CD4-positive, alpha-beta T cell treated with Interleukin-10 for 1 hour (primary cell): Measurements from ENCODE around the gene PROM1.

Source experiments
- DNase-seq: peaks from one replicate; pipeline ENCODE4 v3.0.0-alpha.2; 2020

The PROM1 gene

GRCh38 chr4:16109256-16109655 is 25.4 kb upstream of the PROM1 start:
- no peak for DNase-seq

- no peak for DNase-seq
These were observed 23.1 kb upstream of the PROM1 start for GRCh38 chr4:16106956-16107355.

DNA sequence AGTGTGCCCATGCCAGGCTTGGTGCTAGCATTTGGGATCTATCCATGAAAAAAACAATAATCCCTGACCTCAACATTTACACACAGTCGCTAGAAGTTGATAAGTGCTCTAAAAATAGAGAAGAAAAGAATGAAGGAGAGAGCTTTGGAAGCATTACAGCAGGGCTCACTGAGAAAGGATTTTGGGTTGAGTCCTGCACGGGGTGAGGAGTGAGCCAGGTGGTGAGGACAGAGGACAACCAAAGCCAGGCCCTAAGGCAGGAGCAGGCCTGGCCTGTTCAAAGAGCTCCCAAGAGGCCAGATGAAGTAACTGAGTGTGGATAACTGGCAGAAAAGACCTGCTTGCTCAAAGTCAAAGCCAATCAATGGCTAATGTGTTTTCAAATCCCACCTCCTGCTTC is 20.7 kb upstream of the PROM1 start:
- DNase-seq, result no peak

DNA sequence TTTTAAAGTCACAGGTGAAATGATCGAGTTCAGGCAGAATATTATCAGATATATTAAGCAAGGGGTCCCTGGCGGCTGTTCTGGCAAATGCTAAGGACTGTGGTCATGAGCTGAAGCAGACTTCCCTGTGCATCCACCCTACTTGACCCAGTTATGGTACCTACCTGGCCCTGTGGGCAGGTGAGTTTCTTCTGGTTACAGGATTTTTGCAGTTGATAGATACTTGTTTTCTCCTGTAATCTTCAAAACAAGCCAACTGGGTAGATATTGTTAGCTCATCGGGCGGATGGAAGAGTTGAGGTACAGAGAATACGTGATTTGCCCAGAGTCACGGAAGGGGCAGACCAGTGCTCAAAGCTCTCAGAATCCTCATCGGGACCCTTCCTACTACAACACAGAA is 18.5 kb upstream of the PROM1 start:
- DNase-seq, result no peak

GRCh38 chr4:16100833-16101232 is 17.0 kb upstream of the PROM1 start:
- no peak for DNase-seq

DNA sequence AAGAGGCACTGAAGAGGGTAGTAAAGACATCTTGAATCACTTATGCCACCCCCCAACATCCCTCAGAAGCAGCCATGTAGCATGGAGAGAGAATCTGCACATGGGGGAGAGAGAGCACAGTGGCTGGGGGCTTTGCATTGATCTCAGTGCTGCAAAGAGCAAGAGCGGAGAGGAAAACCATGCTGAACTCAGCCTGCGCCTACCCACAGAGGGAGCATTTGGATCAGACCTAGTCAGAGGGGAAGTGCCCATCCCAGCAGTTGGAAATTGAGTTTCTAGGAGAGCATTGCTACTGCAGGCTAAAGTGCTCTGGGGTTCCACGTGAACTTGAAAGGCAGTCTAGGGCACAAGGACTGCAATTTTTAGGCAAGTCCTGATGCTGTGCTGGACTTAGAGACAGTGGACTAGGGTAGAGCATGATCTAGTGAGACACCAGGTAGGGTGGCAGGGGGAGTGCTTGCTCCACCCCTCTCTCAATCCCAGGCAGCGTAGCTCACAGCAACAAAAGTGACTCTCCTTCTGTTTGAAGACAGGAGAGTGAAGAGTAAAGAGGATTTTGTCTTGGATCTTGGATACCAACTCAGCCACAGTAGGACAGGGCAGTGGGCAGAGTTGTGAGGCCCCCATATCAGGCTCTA is 9.0 kb upstream of the PROM1 start:
- no peak for DNase-seq

DNA sequence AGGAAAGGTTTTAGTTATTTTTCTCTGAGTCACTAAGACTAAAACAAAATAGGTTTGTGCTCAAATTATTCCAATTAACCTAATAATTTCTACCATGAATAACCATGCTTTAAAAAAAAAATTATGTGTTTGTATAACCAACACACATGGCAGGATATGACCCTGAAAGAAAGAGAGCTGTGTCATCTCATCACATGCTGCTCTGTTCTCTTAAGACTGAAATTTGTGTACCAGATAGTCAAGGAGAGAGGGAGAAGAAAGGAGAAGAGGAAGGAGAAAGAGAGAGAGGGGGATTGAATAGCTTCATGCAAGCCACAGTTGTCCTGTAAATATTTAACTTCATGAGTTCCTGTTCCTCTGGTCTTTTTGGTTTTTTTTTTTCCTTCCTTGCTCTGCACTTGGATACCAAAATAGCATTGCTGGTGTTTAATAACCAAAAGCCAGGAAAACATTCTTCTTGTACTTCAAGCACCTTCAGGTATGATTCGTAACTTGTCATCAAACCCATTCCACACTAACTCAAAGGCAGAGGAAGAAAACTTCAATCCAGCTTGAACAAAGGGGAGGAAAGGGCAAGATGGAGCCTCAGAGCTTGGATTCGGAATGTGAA is 6.4 kb upstream of the PROM1 start:
- DNase-seq, result no peak

DNA sequence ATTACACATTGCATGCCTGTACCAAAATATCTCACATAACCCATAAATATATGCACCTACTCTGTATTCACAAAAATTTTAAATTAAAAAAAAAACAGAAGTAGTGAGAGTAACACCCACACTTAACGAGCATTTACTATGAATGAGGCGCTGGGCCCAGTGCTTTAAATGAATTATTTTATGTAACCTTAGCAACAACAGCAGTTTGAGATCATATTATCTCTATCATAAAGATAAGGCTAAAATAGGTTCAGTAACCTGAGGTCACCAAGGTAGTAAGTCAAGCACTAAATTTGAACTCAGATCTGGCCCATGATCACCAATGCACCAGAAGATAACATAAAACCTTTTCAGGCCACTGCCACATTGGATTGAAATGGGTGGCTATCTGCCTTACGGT is 5.3 kb upstream of the PROM1 start:
- no peak for DNase-seq

- DNase-seq, result no peak
These were observed 4.8 kb upstream of the PROM1 start for GRCh38 chr4:16088601-16089000.

DNA sequence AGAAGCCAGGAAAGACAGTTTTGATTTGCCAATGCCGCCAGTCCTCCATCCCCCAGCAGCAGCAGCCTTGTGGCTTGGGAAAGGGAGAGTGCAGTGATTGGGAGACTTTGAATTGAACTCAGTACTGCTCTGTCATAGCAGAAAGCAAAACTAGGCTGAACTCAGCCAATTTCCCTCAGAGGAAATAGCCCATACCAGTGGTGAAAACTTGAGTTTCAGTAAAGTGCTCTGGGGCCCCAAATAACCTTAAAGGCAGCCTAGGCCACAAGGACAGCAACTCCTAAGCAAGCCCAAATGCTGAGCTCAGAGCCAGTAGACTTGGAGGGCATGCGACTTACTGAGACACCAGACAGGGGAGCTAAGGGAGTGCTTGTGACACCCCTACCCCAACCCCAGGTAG is 2.0 kb upstream of the PROM1 start:
- no peak for DNase-seq

GRCh38 chr4:16082426-16083240 is 1.2 kb downstream of the PROM1 start:
- DNase-seq, result no peak

GRCh38 chr4:16082041-16082425 is 1.8 kb downstream of the PROM1 start:
- DNase-seq, result no peak

DNA sequence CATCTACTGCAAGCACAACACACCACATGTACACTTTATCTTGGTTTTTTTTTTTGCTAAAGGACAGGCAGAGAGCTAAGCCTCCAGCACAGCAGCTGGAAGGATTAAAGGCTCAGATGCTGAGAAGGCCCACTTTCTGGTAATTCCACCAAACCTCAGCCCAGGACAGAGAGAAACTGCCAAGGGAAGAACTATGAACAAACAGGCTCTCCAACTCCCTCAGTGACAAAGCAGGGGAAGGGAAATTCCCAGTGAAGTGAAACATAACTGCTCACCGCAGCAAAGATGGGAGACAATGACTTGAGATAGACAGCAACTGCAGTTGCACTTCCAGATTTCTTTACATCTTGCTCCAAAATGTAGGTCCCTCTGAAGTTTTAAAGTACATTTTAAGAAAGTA is 4.8 kb downstream of the PROM1 start:
- DNase-seq, result no peak

DNA sequence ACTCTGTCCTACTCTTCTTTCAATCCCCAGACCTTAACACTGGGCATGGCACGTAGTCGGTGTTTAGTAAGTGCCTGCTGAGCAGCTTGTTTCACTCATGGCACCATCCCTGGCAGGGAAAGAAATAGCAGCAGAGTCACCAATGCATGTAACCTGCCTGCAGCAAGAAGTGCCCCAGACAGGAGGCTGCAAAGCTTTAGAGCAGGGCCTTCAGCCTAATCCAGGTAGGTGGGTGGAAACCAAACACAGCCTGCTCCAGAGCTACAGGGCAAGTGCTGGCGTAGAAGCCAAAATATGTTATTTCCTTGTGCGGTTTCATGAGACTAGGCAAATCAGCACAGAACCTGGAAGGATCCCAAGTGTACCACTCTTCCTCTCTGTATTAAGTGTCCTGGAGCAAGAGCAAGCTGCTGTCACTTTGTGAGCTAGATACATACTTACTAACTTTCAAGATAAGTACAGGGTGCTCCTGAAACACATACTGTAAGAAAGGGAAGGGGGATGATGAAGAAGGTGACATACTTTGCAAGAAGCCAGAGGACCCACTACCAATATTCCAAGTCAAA is 5.5 kb downstream of the PROM1 start:
- no peak for DNase-seq

- DNase-seq, result no peak
These were observed 6.0 kb downstream of the PROM1 start for GRCh38 chr4:16077786-16078185.

DNA sequence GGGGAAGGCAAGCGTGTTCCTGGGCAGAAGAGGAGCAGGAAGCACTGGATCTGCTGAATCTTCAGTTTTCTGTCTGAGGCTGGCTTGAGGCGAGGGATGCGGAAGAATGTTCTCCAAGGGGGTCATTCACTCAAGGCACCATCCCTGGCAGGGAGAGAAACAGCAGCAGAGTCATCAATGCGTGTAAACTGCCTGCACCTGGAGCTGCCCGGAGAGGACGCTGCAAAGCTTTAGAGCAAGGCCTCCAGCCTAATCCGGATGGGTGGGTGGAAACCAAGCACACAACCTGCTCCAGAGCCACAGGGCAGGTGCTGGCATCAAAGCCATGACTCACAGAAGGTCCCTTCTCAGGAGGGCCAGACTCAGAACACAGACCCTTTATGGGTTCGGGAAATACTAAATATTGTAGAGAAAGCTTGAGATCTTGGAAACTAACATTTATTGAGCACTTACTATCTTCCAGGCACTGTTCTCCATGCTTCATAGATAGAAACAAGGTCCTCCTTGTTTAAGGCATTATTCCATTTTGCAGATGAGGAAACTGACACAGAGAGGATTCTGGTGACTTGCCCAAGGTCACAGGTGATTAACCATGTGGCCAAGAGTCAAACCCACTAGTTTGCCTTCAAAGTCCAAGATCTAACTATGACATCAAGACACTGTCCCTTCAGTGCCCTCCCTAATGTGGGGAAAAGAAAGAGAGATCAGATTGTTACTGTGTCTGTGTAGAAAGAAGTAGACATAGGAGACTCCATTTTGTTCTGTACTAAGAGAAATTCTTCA is 7.7 kb downstream of the PROM1 start:
- no peak for DNase-seq

- DNase-seq, result no peak
These were observed 8.8 kb downstream of the PROM1 start for GRCh38 chr4:16075061-16075460.

GRCh38 chr4:16072168-16072567 is 11.7 kb downstream of the PROM1 start:
- DNase-seq, result no peak

GRCh38 chr4:16070203-16070602 is 13.6 kb downstream of the PROM1 start:
- no peak for DNase-seq

DNA sequence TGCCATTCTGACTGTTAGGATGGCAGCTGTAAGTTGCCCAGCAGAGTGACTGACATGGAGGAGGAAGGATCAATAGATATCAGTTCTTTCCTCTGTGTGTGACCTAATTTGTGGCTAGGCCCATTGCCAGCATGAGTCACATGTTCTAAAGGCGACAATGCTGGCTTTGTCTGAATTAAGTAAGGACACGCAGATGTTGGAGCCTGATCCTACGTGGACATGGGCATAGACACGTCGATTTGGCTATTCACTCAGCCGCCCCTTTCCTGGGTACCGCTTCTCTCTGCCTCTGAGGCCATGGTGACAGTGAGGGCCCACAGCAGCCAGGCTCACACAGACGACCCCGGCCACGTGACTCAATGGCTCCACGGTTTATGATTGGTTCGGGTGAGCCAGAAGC is 16.3 kb downstream of the PROM1 start:
- DNase-seq, result no peak

GRCh38 chr4:16066586-16067128 is 17.2 kb downstream of the PROM1 start:
- no peak for DNase-seq

GRCh38 chr4:16065066-16065465 is 18.8 kb downstream of the PROM1 start:
- DNase-seq, result no peak

DNA sequence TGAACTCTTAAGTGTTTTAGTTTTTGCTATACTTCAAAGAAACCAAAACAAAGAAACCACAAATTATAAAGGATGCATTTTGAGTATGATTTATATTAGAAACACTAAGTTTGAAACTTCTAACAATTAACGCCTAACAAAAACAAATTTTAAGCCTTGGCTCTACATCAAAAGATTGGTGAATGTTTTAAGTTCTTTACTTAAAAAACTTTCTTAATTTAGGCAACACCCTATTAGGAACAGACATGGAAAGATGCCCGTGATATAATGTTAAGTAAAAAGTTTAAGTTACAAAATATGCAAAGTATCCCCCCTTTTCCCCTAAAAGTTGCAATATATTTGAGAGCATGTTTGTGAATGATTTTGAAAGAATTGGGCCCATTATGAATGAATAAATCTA is 21.2 kb downstream of the PROM1 start:
- DNase-seq, result no peak
